HG03460 (cell line): Measurements from ENCODE around the gene MYL6B.

Experiments
- ATAC-seq: cut with Tn5 transposase; IDR thresholded peaks from one replicate; pipeline ENCODE4 v1.9.1; 2021; ENCODE audit not compliant: unreplicated experiment

Gene MYL6B

GRCh38 chr12:56121204-56121870, 31.1 kb upstream of the MYL6B start:
- ATAC-seq: no peak

GRCh38 chr12:56122637-56123036, 29.8 kb upstream of the MYL6B start:
- ATAC-seq: no peak

- ATAC-seq: no peak
These were observed 28.3 kb upstream of the MYL6B start for GRCh38 chr12:56124133-56124532.

DNA sequence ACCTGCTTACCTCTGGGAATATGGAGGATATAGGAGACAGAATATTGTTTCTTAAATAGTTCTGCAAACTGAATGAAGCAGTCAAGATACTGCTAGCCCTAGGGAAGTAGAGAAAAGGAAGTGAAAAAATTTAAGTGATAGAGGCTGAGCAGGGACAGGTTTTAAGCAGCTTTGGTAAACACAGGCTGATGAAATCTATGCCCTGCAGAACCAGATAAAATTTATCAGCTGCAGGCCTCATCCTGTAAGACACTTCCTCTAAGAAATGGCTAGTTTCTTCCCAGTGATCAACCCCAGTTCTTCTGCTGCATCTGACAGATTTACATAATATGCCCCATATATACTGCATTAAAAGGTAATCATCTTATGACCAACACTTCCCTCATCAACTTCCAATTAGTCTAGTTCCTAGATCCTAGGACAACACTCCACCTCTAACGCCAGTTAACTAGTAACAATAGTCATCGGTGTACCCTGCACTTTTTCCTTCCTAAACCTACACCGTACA, 25.6 kb upstream of the MYL6B start:
- ATAC-seq: no peak

DNA sequence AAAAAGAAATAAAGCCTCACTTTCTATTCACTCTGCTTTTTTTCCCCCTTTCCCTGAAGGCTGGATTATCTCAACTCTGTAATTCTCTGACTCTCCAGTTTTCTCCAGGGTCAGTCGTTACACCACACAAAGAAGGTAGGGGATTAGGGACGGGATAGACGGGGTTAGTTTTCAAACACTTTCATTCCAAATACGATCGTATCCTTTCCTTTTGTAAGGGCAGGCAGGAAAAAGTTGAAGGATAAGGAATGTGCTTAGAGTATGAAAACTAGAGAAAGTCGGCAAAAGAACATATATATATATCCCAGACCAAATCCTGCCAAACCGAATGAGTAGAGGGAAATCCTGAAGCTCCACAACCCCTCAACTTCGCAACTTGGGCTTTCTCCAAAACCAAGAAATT, 24.9 kb upstream of the MYL6B start:
- ATAC-seq: no peak

- peak; percentile 84 for ATAC-seq
These were observed 24.3 kb upstream of the MYL6B start, which contains the start of gene ESYT1 for GRCh38 chr12:56127888-56128669. Gene ESYT1, plus strand, starts transcription at chr12:56128267. Its CDS starts 53 bp downstream, at chr12:56128320.

- no peak for ATAC-seq
These were observed 23.6 kb upstream of the MYL6B start for GRCh38 chr12:56128670-56129205.

- peak; percentile 35 for ATAC-seq
These were observed 23.0 kb upstream of the MYL6B start for GRCh38 chr12:56129206-56129941.

- ATAC-seq: no peak
These were observed 22.4 kb upstream of the MYL6B start for GRCh38 chr12:56129942-56130495.

DNA sequence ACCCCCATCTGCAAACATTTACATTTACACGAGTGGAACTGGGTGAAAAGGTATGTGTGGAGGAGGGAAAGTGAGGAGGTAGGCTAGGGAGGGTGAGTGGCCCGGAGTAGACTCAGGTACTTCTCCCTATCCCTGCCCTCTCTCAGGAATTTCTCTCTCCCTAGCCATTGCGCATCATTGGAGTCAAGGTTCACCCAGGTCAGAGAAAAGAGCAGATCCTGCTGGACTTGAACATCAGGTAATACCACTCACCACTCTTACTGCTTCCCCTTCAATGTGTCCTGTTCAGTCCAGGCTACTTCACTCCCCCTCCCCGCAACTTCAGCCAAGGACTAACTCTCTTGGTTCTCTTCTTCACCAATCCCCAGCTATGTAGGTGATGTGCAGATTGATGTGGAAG, 21.5 kb upstream of the MYL6B start:
- ATAC-seq: no peak

GRCh38 chr12:56134897-56135296, 17.5 kb upstream of the MYL6B start:
- ATAC-seq: no peak

DNA sequence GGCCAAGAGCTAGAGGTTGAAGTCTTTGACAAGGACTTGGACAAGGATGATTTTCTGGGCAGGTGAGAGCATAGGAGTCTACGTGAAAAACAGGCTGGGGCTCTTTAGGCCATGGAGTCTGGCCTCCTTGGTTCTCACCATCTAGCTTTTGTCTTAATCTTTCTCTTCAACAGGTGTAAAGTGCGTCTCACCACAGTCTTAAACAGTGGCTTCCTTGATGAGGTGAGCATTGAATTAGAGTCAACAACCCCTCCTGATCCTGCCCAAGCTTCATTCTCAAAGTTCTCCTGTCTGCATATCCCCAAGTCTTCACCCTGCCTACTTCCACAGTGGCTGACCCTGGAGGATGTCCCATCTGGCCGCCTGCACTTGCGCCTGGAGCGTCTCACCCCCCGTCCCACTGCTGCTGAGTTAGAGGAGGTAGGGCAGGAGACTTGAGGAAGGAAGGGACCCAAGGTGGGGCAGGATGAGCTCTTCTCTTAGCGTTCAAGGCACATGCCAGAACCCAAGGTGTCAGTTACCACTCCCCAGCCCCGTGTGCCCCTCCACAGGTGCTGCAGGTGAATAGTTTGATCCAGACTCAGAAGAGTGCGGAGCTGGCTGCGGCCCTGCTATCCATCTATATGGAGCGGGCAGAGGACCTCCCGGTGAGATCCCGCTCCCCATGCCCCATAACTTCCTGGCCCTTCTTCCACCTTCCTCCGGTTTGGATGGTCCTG, 14.4 kb upstream of the MYL6B start:
- ATAC-seq: no peak

DNA sequence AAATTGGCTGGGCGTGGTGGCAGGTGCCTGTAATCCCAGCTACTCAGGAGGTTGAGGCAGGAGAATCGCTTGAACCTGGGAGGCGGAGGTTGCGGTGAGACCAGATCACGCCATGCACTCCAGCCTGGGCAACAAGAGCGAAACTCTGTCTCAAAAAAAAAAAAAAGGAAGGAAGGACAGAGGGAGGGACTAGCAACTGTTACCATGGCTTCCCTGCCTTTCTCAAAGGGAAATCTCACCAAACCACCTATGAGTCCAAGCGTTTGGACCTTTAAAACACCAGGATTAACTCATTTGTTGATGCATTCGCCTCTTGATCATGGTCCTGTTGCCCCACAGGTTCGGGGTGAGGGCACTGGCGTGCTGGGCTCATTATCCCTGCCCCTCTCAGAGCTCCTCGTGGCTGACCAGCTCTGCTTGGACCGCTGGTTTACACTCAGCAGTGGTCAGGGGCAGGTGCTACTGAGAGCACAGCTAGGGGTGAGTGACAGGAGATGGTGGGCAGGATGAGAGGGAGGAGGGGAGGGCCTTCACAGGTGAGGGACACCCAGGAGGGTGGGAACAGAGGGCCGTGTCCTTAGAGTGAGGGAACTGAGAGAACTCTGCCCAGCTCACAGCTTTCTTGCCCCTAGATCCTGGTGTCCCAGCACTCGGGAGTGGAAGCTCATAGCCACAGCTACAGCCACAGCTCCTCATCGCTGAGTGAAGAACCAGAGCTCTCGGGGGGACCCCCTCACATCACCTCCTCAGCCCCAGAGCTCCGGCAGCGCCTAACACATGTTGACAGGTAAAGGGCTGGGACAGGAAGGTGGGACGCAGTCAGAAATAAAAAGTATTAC, 10.2 kb upstream of the MYL6B start:
- ATAC-seq: no peak

DNA sequence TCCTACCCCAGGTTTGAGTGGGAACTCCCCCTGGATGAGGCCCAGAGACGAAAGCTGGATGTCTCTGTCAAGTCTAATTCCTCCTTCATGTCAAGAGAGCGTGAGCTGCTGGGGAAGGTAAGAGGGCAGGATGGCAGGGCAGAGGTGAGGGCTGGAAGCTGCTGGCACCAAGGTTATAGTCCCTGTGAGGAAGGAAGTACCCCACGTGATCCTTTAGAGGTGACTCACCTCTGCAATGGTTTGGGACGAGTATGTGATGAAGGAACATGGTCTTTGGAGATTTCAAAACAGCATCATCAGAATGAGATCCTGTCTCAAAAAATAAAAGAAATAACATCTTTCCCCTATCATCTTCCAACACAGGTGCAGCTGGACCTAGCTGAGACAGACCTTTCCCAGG, 9.2 kb upstream of the MYL6B start:
- no peak for ATAC-seq

DNA sequence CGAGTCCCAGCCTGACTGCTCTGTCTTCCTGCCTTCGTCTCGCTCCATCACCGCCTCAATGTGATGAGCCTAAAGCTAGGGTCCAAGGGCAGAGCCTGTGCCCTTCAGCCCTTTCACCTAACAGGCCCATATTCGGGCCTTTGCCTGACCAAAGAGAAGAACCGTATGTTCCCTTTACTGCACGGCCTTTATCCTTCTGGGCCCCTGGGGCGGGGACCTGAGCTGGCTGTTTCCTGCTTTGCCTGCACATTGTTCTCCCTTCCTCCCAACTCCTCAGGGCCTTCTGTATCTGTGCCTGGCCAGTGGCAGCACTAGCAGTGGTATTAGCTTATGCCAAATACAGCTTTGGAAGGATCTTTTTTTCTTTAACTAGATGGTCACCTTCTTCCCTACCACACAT, 8.5 kb upstream of the MYL6B start:
- no peak for ATAC-seq

DNA sequence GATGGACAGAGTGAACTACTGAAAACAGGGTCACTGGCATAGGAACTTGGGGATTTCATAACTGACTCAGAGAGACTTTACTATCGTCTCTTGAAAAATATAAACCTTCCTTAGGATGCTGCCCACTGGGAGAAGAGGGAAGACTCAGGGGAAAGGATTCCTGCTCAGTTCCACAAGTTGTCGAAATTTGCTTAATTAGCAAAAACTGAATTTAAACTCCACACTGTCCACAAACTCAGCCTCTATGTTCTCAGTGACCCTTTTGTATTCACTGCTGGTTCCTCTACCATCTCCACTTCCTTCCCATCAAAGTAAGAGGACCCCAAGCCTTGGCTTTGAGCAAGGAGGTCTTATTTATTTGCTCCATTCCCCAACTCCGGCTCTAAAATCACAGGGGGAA, 7.2 kb upstream of the MYL6B start:
- no peak for ATAC-seq

DNA sequence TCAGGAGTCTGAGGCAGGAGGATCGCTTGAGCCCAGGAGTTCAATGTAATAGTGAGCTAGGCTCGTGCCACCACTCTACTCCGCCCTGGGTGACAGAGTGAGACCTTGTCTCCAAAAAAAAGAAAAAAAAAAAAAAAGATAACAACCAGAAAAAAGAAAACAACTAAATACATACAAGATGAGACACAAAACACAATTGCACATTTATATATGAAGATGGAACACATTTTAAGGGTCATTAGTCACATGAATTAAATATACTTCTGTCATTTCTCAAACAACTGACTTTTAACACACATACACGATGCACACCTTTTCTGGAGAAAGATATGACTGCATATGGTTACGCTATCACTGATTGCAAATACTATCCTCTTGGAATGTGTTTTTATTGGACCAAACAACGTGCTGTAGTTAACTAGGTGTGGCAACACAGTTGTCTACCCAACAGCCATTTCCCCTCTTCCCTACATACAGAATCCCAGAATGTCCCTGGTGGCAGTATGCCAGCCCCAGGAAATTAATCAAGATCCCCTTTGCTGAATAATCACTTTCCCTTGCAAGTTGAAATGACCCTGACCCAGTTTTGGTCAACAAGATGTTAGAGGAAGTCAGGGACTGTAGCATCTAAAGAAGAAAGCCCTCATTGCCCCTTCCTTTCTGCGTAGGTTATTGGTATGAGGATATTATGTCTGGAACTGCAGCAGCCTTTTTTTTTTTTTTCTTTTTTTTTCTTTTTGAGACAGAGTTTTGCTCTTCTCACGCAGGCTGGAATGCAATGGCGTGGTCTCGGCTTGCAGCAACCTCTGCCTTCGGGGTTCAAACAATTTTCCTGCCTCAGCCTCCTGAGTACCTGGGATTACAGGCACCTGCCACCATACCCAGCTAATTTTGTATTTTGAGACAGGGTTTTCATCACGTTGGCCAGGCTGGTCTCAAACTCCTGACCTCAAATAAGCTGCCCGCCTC, 5.6 kb upstream of the MYL6B start:
- ATAC-seq: no peak

DNA sequence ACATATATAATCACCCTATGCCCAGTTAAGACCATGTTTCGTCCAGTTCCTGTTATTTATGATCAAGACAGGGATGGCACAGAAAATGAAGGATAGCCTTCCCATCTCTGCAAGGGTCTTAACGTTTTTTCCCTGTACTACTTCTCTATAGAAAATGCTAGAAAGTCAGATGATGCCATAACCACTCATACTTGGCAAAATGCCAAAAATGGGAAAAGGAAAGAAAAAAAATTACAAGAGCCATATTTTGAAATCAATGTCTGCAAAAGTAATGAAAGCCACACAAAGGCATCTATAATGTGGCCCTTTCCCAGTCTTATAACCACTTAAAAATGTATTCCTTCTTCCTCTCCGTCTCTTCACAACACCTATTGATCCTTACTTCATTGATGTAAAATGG, 1.8 kb upstream of the MYL6B start:
- no peak for ATAC-seq
